SW480 (cell line): ENCODE results near the gene RGS6.
A peak's percentile ranks its signal among the peaks of the same experiment; 100 is the strongest.

ENCODE experiments used
- DNase-seq: peaks from one replicate; pipeline ENCODE4 v3.0.0-alpha.2; 2016; ENCODE audit warnings: low spot score

RGS6 gene

DNA sequence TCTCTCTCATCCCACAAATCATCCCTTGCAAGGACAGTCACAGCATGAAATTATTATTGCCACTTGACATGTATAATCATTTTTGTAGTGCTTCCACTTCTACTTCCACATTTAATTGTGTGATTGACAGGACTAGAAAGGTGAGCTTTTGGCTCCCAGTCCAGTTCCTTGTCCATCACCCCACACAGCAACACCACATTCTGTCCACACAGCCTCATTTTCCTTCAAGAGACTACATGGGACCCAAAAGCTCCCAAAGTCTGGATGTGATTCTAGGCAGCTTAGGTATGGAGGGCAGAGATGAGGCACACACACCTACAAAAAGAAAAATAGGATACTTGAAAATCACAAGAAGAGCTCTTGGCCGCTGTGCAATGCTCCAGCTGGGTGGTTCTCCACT is 595.4 kb downstream of the RGS6 start:
- no peak for DNase-seq

DNA sequence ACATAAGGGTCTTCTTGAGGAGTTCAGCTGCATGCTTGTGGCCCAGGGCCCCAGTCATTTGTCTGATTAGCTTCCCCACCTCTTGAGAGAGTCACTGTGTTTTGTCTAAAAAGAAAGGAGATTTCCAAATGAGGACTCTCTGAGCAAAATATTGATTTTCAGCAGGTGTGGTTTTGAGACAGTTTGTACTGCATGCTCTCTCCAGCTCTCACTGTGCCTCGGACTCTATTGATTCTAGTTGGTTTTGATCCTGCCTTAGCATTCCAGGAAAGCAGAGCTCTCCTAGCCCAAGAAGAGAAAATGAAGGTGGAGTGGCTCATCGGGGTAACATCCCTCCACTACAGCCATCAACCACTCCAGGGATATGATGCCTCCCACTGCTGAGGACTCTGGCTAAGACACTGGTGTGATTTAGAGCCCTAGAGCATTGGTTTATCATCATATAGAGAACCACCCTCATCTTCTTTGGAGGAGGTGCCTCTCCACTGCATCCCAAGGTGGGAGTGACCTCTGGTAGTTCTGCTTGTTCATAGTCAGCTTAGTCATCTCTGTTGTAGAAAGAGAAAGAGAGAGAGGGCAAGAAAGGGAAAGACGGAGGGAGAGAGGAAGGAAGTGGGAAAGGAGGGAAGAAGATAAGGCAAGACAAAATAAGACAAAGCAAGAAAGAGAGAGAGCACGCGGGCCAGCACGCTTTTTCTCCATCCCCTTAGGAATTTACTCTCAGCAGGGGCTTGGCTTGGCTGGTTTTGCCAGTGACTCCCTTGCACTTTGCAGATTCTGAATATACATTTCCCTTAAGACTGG is 596.0 kb downstream of the RGS6 start:
- DNase-seq, result no peak

DNA sequence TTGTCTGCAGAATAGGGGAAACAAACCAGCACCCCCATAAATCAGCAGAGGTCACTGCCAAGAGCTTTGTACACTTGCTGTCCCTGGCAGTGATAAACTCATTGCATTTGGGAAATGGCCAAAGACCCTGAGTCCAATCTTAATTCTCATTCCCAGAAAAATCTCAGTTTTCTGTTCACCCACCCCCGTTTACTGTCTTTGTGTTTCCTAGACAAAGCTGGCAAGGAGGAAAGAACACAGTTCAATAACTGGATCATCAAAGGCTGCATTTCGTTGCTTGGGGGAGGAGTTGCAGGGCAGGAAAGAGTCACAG is 596.6 kb downstream of the RGS6 start:
- DNase-seq, result no peak

DNA sequence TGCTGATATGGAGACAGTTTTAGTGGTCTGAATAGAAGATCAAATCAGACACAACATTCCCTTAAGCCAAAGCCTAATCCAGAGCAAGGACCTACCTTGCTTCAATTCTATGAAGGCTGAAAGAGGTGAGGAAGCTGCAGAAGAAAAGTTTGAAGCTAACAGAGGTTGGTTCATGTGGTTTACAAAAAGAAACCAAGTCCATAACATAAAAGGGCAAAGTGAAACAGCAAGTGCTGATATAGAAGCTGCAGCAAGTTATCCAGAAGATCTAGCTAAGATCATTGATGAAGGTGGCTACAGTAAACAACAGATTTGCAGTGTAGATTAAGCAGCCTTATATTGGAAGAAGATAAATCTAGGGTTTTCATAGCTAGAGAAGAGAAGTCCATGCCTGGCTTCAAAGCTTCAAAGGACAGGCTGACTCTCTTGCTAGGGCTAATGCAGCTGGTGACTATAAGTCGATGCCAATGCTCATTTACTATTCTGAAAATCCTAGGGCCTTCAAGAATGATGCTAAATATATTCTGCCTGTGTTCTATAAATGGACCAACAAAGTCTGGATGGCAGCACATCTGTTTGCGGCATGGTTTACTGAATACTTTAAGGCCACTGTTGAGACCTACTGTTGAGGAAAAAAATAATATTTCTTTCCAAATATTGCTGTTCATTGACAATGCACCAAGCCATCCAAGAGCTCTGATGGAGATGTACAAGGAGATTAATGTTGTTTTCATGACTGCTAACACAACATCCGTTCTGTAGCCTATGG is 600.6 kb downstream of the RGS6 start:
- DNase-seq, result no peak

DNA sequence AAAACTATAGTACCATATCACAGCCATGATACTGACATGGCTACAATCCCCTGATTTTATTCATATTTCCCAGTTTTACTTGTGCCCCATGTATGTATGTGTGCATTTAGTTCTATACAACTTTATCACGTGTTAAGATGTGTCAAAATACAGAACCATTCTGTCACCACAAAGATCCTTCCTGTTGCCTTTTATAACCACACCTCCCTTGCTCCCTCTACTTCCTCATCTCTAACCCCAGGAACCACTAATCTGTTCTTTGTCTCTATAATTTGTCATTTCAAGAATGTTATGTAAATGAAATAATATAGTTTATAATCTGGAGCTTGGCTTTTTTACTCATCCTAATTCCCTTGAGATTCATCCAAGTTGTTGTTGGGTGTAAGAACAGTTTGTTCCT is 603.3 kb downstream of the RGS6 start:
- DNase-seq, result no peak

DNA sequence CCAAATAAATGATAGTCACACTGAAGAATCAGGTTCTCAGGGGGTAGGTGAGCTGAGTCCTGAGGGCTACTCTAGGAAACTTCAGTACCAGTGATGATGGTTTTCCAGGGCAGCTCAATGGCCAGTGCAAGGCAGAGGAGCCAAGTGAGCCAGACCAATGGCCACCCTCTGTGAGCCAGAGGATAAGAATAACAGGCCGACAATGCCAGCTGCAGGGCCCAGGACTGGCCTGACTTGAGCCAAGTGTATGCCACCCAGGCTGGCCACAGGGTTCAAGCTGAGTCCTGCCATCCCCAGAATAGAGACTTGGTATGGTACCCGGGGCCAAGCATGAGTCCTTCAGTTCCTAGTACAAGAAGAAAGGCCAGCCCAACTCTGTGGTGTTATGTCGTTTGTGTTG is 606.2 kb downstream of the RGS6 start:
- no peak for DNase-seq

DNA sequence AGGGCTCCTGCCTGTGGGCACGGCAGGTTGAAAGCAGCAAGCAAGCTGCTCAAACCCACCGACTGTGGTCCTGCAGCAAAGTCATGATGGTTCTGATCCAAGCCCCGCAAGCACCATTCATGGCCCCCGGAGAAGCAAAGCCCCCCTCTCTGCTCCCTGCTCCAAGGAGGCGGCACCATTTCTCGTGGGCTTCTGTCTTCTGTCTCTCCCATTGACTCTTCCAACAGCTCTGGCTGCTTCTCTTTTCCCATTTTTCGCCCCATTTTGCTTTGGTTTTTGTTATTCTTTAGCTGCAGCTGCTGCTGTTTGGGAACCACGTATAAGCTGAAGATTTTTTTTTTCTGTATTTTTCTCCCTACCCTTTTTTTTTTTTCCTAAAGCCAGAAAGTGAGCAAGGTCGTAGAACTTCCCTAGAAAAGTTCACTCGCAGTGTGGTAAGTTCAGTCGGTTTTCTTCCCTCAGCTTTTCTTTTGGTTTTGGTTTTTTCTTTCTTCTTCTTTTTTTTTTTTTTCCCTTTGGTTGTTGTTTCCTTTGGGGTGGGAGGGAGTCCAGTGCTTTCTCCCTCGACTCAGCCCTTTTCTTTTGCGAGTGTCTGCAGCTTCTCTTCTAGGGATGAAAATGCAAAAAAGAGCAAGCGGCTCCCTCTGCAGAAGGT is 607.6 kb downstream of the RGS6 start:
- no peak for DNase-seq

DNA sequence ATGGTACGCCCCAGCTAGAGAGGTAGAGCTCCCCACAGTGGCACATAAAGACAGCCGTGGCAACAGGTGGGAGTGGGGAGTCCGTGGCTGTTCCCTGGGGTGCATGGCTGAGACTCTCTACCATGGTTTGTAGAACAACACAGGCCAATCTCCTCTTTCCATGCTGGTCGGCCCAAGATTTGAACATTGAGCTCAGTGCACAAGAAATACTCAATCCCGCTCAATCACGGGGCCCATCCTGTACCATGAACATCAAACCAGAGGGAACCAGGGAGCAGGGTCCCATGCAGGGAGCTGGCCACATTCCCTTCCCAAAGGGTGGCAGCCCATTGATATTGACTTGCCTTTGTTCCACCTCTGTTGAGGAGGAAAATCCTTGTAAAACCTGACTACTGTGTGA is 608.6 kb downstream of the RGS6 start:
- DNase-seq, result no peak

DNA sequence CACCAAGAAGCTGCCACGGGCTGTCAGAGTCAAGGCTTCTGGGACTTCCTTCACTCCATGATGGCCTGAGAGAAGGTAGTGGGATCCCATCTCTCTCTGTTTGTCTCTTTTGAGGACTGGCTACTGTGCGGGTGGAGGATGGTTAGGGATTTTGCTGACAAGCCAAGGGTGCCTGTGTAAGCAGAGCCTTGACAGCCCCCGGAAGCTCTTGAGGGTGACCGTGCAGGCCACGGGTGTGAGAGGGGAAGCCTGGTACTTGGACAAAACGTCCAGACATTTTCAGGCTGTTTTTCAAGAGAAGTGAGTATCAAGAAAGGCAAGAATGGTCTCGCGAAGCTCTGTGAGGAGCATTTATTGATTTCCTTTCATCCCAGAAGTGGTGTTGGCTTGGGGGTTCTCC is 609.3 kb downstream of the RGS6 start:
- DNase-seq, result no peak

DNA sequence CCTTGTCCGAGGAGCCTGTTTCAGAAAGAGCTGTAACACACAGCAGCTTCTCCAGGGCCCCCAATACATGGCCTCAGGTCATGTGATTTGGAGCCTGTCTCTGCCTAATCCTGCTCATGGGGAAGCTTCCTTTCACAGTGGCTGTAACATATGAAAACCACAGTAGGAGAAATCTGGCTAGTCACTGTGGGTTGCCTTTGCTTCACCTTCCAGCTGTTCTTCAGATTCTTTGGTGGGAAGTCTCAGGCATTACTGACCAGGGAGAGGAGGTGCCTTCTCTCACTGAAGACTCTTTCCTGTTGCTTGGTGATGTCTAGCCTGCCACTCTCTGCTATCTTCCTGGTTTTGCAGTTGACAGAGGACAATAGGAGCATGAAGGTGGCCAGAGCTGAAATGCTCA is 611.1 kb downstream of the RGS6 start:
- no peak for DNase-seq

DNA sequence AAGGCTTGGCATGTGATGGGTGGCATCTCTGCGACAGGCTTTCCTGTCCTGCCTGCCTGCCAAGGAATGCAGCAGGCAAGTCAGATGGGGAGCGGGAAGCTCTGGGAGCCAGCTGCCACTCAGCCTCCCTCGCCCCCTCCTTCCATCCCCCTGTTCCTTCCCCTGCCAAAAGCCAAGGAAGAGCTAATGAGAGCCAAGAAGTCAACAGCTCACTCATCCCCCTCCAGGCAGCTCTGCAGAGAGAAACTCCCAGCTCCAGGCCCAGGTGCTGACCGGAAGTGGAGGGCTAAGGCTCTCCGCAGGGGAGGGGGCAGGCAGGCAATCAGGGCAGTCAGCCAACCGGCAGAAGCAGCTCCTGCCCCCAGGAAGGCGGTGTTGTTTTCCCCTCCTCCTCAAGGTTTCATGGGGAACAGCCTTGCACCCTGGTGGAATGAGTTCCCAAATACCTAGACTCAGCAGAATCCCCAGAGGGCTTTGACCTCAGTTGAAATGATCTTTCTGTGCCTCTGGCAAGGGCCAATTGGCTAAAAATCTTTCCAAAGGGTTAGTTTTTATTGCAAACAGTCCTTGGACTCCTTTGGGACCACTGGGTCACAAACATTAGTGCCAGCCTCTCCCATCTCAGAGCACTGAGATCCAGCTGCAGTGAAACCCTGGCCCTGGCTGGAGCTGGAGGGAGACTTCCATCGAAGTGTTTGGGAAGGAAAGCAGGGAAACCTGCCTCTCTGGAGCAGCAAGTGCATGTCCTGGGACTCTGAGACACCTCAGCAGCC is 612.6 kb downstream of the RGS6 start:
- DNase-seq, result no peak

DNA sequence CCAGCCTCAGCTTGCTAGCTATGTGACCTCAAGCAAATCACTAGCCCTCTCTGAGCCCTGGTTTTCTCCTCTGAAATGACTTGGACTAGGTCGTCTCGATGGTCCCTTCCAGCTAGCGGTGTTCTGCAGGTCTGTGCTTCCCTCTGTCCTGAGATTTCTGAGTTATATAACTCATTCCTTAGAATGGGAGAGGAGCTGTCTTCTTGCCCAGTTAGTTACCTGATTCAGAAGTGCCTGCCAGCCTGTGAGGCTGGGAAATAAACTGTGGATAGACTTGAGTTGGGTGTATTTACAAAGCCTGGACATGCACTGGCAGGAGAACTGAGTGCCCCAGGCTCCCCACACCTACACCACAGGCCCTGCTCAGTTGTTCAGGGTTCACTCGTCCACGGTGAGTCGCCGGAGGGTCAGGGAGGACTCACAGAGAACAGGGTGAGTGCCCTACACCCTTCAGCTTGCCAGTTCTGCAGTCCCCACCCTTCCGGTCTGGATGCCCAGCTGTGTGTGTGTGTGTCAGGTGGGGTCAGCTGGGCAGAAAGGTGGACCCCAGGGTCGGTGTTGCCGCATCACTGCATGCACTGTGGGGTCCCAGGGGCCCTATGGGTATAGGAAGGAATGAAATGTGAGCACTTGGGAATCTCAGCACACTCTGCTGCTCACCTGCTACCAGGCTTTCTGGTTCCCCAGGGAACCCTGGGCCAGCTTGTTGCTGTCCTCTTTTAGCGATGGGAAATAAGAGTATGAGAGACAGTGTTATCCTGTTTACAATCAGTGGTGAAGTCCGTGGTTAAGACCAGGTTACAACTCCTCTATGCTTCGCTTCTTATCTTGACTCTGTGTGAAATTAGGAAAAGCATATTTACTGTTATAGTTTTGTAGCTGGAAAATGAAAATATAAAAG is 613.4 kb downstream of the RGS6 start:
- no peak for DNase-seq

DNA sequence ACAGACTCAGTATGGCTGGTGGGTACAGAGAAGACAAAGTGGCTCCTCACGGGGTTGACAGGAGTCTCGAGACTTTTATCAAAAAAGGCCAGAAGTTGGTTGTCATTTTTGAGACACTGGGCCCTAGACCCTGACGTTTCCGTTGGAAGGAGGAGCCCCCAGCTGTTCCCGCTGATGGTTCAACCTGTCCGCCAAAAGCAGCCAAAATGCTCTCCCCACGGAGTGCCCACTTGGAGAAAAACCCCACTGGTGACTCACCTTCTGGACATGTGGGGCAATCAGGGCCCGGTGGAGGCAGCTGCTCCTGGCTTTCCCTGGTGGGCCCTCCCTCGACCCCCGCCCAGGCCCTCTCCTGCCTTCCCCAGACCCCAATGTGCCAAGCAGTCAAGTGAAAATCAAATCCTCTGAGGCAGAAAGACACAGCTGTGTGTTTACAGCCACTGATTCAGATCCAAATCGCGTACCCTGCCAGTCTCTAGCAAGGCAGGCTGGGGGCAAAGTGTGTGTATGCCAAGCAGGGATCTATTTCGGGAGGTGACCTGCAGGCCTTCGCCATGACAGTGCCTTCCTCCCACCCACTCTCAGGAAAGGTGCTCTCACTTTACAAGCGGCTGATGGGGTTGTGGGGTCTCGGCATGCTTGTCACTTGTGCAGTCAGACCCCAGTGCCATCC is 614.3 kb downstream of the RGS6 start:
- DNase-seq, result no peak

DNA sequence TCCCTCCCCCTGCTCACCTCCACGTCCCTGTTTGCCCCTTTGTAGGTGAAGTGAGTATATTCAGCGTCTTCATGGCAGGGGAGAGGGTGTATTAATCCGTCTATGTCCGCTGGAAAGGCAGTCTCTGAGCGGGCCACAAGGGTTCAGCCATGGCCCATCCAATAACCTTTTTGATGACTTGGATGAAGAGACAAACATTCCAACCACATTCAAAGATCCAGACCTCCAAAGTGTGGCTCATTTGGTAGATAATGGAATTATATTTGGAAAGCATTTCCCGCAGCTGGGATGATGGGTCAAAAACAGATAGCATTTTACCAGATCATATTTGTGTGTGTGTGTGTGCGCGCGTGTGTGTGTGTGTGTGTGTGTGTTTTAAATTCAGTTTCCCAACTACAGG is 615.8 kb downstream of the RGS6 start:
- DNase-seq, result no peak

DNA sequence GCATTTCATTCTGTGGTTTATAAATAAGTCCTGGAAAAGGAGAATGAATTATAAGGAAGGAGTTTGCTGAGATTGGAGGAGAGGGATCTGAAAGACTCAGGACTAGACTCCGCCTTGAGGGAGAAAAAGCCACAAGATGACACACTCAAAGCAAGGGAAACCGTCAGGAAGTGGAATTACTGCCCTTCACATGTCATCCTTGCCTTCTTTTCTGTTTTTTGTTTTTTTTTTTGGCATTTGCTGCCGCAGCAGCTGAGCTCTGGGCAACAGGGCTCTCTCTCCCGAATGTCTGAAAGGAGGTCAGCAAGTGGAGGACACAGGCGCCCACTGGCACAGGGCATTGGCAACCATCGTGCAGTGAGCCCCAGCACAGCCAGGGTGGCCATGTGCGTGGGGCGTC is 616.8 kb downstream of the RGS6 start:
- DNase-seq, result no peak

DNA sequence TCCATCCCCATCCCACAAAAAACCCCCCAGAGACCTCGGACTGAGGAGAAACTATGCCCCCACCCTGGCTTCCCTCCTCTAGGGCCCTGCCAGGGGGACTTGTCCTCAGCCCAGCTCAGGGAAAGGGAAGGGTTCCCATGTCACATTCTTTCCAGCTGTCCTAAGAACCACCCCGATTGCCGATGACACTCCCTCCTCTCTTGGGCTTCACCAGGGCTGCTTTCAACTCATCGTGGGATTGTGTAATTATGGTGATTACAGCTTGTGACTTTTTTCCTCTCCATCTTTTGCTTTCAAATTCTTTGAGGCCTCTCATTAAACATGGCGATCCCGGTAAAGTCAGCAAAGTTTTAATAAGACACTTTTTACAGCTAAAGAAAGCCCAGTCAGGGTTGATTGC is 617.6 kb downstream of the RGS6 start:
- no peak for DNase-seq

DNA sequence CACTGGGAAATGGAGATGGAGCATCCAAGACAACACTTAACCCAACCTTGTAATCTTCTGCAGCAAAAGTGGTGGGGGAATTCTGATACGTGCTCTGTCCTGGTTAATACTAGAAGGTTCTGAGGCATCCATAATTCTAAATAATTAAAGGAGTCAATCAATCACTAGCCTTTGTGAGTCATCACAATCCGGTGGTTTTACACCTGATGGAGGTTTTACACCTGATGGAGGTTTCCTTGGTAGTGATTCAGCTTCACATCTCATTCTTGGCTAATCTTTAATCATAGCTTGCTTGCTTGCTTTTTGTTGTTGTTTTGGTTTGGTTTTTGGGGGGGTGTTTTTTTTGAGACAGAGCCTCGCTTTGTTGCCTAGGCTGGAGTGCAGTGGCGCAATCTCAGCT is 618.3 kb downstream of the RGS6 start:
- peak; percentile 69 for DNase-seq

DNA sequence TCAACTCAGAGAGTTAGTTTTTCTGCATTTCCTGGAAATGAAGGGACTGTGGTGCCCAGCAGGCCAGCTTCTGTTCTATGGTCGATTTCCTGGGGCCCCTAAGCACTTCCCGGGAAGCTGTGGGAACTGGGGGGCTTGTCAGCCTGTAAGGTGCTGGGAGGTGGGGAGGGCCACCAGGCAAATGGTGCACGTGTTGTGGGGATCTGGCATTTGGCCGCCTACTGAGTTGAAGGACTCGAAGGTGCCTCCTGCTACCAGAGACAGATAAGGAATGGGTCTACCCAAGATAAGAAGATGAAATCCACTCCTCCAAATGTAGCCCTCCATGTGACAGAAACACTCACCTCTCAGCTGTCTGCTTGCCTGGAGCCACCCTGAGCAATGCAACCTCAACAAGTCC is 620.0 kb downstream of the RGS6 start:
- no peak for DNase-seq

DNA sequence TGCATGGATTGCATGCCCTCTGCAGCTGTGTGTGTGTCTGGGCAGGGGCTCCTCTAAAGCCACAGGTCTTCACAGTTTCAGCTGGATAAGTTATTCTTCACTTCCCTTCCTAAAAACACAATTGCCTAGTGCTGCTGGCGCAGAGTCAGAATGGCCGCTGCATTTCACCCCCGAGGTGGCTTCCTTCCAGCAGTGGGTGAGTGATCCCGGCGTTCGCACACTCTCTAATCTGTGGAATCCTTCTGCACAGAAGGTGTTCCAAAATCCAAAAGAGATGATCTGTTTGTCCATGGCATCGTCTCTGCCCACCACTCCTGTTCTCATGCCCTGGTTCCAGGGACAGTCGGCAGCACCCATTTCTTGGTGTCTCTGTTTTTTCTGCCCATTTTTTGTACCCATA is 620.9 kb downstream of the RGS6 start:
- no peak for DNase-seq

DNA sequence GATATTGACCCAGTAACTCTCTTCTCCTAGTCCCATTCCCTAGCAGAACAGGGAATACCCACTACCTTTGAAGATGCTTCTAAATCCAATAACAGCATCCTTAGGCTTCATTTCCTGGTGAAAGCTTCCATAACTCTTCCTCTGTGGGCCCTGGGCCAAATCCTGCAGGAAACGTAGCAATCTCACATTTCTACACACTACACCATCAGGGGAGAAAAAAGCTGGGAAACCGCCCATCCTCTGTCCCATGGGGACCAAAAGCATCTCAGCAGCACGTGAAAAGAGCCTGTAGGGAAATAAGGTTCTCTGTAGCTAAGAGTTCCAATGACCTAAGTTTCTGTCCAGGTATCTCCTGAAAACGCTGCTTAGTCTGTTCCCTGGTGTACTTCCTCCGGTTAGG is 621.4 kb downstream of the RGS6 start:
- no peak for DNase-seq

DNA sequence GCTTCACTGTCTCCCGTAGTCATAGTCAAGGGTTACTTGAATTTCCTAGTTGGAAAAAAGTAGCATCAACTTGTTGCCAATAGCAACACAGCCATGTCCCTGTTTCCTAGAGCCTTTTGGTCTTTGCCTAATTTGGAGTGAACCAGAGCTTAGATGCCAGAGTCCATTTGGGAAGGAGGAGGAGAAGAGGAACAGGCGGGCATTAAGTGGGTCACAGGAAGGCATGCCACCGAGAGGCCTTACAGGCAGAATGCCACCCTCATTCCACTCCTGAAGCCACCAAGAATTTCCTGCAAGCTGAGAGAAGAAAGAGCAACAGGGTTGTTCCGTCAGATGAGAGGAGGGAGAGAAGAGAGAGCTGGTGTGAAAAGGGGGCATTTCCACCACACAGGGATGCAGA is 622.2 kb downstream of the RGS6 start:
- DNase-seq, result no peak
